Gastroesophageal sphincter (tissue), 4 donors: ENCODE data around the gene NABP2. TPM values are rescaled to one million over a fixed set of nuclear protein-coding genes. Genes with fewer than 3 reads are reported as not detected.
"Not testable (repeated sequence)": the region's sequence is repeated elsewhere in the genome, so short reads cannot be mapped to it uniquely, and the experiment has no call there.

Experiments used
- ATAC-seq: fragments of 150-250 bp; one replicate; pipeline ENCODE4 v1.9.1; 2016; ENCODE audit warnings: mild to moderate bottlenecking, moderate library complexity
- H3K27ac ChIP-seq, 4 donors: fragments of 200-600 bp; sonication (generic) in 3 of 4; 1 replicate in 3 of 4; 2 replicates in 1 of 4; pipeline ENCODE4 v1.5.1; 2016 to 2019
- H3K27me3 ChIP-seq: fragments of 200-600 bp; sonication (generic); one replicate; pipeline ENCODE4 v1.5.1; 2019
- H3K36me3 ChIP-seq, 2 donors: fragments of 200-600 bp; sonication (generic); one replicate each; pipeline ENCODE4 v1.5.1; 2019; ENCODE audit warnings: control low read depth in 1 of 2
- H3K4me1 ChIP-seq, 3 donors: fragments of 200-600 bp; sonication (generic); 1 replicate in 2 of 3; 2 replicates in 1 of 3; pipeline ENCODE4 v1.5.1; 2016 to 2019; ENCODE audit warnings: control low read depth in 2 of 3
- H3K4me3 ChIP-seq, 2 donors: fragments of 200-600 bp; sonication (generic); one replicate each; pipeline ENCODE4 v1.5.1; 2019; ENCODE audit warnings: mild to moderate bottlenecking in 1 of 2, moderate library complexity in 1 of 2
- H3K9me3 ChIP-seq, 3 donors: fragments of 200-600 bp; sonication (generic); one replicate each; pipeline ENCODE4 v1.5.1; 2017 to 2019; ENCODE audit warnings: control low read depth in 2 of 3
- CTCF ChIP-seq, 4 experiments: fragments of 200-600 bp in 2 of 4; fragments of 450-650 bp in 2 of 4; sonication (generic) in 1 of 4; IDR thresholded peaks; one replicate each; pipeline ENCODE4 v1.5.1; 2017 to 2019; ENCODE audit warnings: antibody characterized with exemption in 4 of 4, mild to moderate bottlenecking in 2 of 4, moderate library complexity in 2 of 4
- EP300 ChIP-seq: sonication (generic); formaldehyde crosslinking; IDR thresholded peaks from one replicate; pipeline ENCODE4 v1.6.1; 2017; ENCODE audit warnings: antibody characterized with exemption, mild to moderate bottlenecking
- POLR2A ChIP-seq, 2 donors: fragments of 450-650 bp; IDR thresholded peaks; one replicate each; pipeline ENCODE4 v1.6.1; 2017; ENCODE audit warnings: antibody characterized with exemption in 2 of 2, mild to moderate bottlenecking in 2 of 2, moderate library complexity in 1 of 2
- POLR2AphosphoS5 ChIP-seq: sonication (generic); formaldehyde crosslinking; IDR thresholded peaks from one replicate; pipeline ENCODE4 v1.6.1; 2017; ENCODE audit warnings: antibody characterized with exemption
- WGBS, 2 donors: methylation state at CpG; one replicate each; pipeline ENCODE4 v1.1.5; 2018; ENCODE audit warnings: low coverage in 1 of 2; 5-methylcytosine and 5-hydroxymethylcytosine counted together
- total RNA-seq, 4 donors: library from RNA; depleted of rRNA; stranded (reverse); fragments of >200 nt; gene quantifications; one replicate each; pipeline ENCODE4 v1.1.0, GENCODE V29; 2016

Gene NABP2
- total RNA-seq, 4 donors from 2014 or later = 23.7 to 34.7 (median 28.8) TPM

DNA sequence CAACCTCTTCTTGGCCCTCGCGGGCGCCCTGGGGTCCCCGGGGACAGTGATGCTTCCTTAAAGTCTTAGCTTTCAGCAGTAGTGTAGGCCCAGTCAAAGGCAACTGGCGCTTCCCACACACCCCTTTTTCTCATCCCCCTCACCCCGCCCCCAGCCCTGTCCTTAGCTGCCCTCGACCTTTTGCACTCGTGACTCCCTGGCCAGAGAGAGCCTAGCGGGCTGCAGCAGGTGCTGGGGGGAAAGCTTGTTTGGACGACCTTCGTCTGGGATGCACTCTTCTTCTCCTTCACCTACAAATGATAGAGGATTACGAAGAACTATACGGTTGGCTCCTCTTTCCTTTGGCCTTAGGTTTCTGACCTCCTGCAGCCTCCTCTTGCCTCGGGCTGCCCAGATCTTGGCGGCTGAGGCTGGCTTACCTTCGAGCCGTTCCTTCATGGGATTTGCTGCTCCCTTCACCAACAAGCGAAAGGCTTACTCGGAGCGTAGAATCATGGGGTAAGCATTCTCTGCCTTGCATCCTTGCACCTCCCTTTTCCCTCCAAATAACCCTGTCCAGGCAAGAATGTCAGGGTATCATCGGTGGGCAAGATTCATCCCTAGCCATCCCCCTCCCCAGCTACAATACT is 43.4 kb downstream of the NABP2 start:
- peak overlapping the region; percentile 62 to 97 (median 93) for H3K27ac ChIP-seq
- peak overlapping the region; percentile 38 to 60 for H3K4me3 ChIP-seq
- 17 to 19% methylated on average over 3 to 8 of the region's 21 CpGs for WGBS, 2 donors
- H3K9me3 ChIP-seq = no peaks in the 10 kb centered on the region
- H3K4me1 ChIP-seq = peaks cover 2 to 40% (median 8%) of the 10 kb centered on the region in 3 donors
- H3K36me3 ChIP-seq = peaks cover 0 to 38% of the 10 kb centered on the region in 2 donors
- peak; percentile 20 for ATAC-seq
- TF ChIP-seq POLR2A (IDR thresholded peaks at IDR 0.05) (no peak), EP300 (no peak), POLR2AphosphoS5 (no peak), CTCF (IDR thresholded peaks at IDR 0.05) (no peak)
- H3K27me3 ChIP-seq = no peaks in the 10 kb centered on the region

GRCh38 chr12:56271031-56271430 is 46.9 kb downstream of the NABP2 start:
- Histone ChIP-seq H3K4me1 (peaks cover 2 to 35% (median 8%) of the 10 kb centered on the region in 3 donors), H3K4me3 (no peak overlapping the region), H3K27ac (peak overlapping the region; percentile 15 to 72 (median 64)), H3K27me3 (no peaks in the 10 kb centered on the region), H3K9me3 (no peaks in the 10 kb centered on the region), H3K36me3 (peaks cover 0 to 73% of the 10 kb centered on the region in 2 donors)
- WGBS, 2 donors = 0 to 17% methylated on average over 1 of the region's 1 CpG
- ATAC-seq = no peak
- TF ChIP-seq POLR2A (IDR thresholded peaks at IDR 0.05) = no peak
- peak in 3 of 4 experiments; percentile 19 to 49 (median 24) for TF ChIP-seq CTCF (IDR thresholded peaks at IDR 0.05)
- TF ChIP-seq POLR2AphosphoS5 = peak; percentile 22
- TF ChIP-seq EP300 = no peak

DNA sequence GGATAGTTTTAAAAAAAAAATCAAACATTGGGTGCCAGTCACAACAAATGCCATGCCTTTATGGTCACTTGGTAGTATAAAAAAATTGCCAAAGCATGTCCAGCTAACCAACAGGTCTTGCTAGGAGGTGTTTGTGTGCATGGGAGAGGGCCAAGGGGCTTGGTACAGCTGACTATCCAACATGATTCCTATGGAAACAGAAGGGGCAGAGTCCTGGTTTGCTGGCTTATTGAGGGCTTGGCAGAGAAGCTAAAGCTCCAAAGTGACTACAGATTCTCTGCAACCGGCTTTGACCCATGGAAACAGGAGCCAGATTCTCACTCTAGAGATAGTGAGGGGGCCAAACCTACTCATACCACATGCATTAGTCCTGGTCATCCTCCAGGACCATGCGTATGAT is 48.3 kb downstream of the NABP2 start:
- not testable (repeated sequence) for H3K9me3 ChIP-seq, ATAC-seq, H3K27me3 ChIP-seq, H3K4me3 ChIP-seq
- 92 to 100% methylated on average over 1 to 2 of the region's 2 CpGs for WGBS, 2 donors
- H3K27ac ChIP-seq = peak overlapping the region in 1 of 4 donors; percentile 72
- peaks cover 0 to 26% (median 3%) of the 10 kb centered on the region in 3 donors for H3K4me1 ChIP-seq
- peaks cover 0 to 87% of the 10 kb centered on the region in 2 donors for H3K36me3 ChIP-seq

GRCh38 chr12:56274299-56274698 is 50.2 kb downstream of the NABP2 start:
- Histone ChIP-seq H3K27me3 (no peaks in the 10 kb centered on the region), H3K36me3 (peaks cover 0 to 100% of the 10 kb centered on the region in 2 donors), H3K9me3 (no peaks in the 10 kb centered on the region), H3K4me1 (peaks cover 0 to 18% (median 0%) of the 10 kb centered on the region in 3 donors), H3K4me3 (no peak overlapping the region), H3K27ac (no peak overlapping the region)
- WGBS, 2 donors = 75 to 79% methylated on average over 2 of the region's 2 CpGs
- no peak for ATAC-seq
- TF ChIP-seq EP300 (no peak), CTCF (IDR thresholded peaks at IDR 0.05) (no peak), POLR2AphosphoS5 (no peak), POLR2A (IDR thresholded peaks at IDR 0.05) (no peak)

- H3K4me3 ChIP-seq = no peak overlapping the region
- peaks cover 0 to 100% of the 10 kb centered on the region in 2 donors for H3K36me3 ChIP-seq
- TF ChIP-seq EP300 (no peak), CTCF (IDR thresholded peaks at IDR 0.05) (no peak), POLR2A (IDR thresholded peaks at IDR 0.05) (no peak), POLR2AphosphoS5 (no peak)
- no peak for ATAC-seq
- no peaks in the 10 kb centered on the region for H3K27me3 ChIP-seq
- WGBS, 2 donors = 89 to 100% methylated on average over 1 of the region's 3 CpGs
- H3K4me1 ChIP-seq = no peaks in the 10 kb centered on the region
- no peak overlapping the region for H3K27ac ChIP-seq
- H3K9me3 ChIP-seq = no peaks in the 10 kb centered on the region
Observed at GRCh38 chr12:56278905-56279304, 54.8 kb downstream of the NABP2 start.

Other genes with a start within 250 kb of the NABP2 start
- 10 to 100 TPM; 17.3 to 30.7 (median 24.0) TPM for gene SUOX, start 227.1 kb upstream of the NABP2 start, total RNA-seq
- 1 to 10 TPM; 5.1 to 7.3 (median 6.5) TPM for gene IKZF4, start 203.3 kb upstream of the NABP2 start, total RNA-seq
- 1,000 to 10,000 TPM in 2 of 4 donors, 100 to 1,000 TPM in 2; 295 to 1,263 (median 759) TPM for gene RPS26, start 182.4 kb upstream of the NABP2 start, total RNA-seq
- 10 to 100 TPM; 17.3 to 41.1 (median 22.3) TPM for gene ERBB3, start 144.2 kb upstream of the NABP2 start, total RNA-seq
- gene PA2G4, start 119.8 kb upstream of the NABP2 start, total RNA-seq = 100 to 1,000 TPM in 3 of 4 donors, 10 to 100 TPM in 1; 99.4 to 115 (median 110) TPM
- gene RPL41, start 107.7 kb upstream of the NABP2 start, total RNA-seq = 1,000 to 10,000 TPM; 1,487 to 4,346 (median 2,874) TPM
- gene ZC3H10, start 106.1 kb upstream of the NABP2 start, total RNA-seq = 1 to 10 TPM; 5.0 to 7.4 (median 5.8) TPM
- 100 to 1,000 TPM; 128 to 234 (median 167) TPM for gene ESYT1, start 96.1 kb upstream of the NABP2 start, total RNA-seq
- 10 to 100 TPM; 14.3 to 57.9 (median 28.0) TPM for gene MYL6B, start 71.8 kb upstream of the NABP2 start, total RNA-seq
- 1,000 to 10,000 TPM; 5,300 to 6,545 (median 5,874) TPM for gene MYL6, start 66.0 kb upstream of the NABP2 start, total RNA-seq
- gene SMARCC2, start 34.9 kb upstream of the NABP2 start, total RNA-seq = 100 to 1,000 TPM in 1 of 4 donors, 10 to 100 TPM in 3; 76.5 to 109 (median 85.1) TPM
- gene RNF41, start 2.4 kb upstream of the NABP2 start, total RNA-seq = 100 to 1,000 TPM in 2 of 4 donors, 10 to 100 TPM in 2; 63.7 to 119 (median 102) TPM
- gene SLC39A5, start 5.7 kb downstream of the NABP2 start, total RNA-seq = 1 to 10 TPM in 1 of 4 donors, not detected in 3; 1.7 TPM
- gene ANKRD52, start 34.0 kb downstream of the NABP2 start, total RNA-seq = 10 to 100 TPM; 12.9 to 37.8 (median 15.6) TPM
- 10 to 100 TPM in 3 of 4 donors, 1 to 10 TPM in 1; 9.3 to 18.4 (median 12.5) TPM for gene COQ10A, start 42.6 kb downstream of the NABP2 start, total RNA-seq
- 100 to 1,000 TPM; 102 to 174 (median 103) TPM for gene CS, start 76.0 kb downstream of the NABP2 start, total RNA-seq
- gene CNPY2, start 91.6 kb downstream of the NABP2 start, total RNA-seq = 10 to 100 TPM; 55.7 to 82.0 (median 65.2) TPM
- gene PAN2, start 109.7 kb downstream of the NABP2 start, total RNA-seq = 10 to 100 TPM; 12.6 to 73.6 (median 30.3) TPM
- not detected for gene IL23A, start 114.5 kb downstream of the NABP2 start, total RNA-seq
- 10 to 100 TPM; 55.4 to 94.6 (median 82.7) TPM for gene STAT2, start 135.8 kb downstream of the NABP2 start, total RNA-seq
- not detected for gene APOF, start 138.5 kb downstream of the NABP2 start, total RNA-seq
- gene TIMELESS, start 225.1 kb downstream of the NABP2 start, total RNA-seq = 1 to 10 TPM; 2.6 to 3.1 (median 3.0) TPM
- gene MIP, start 230.3 kb downstream of the NABP2 start, total RNA-seq = not detected
- 1 to 10 TPM; 1.1 to 3.7 (median 2.3) TPM for gene SPRYD4, start 244.2 kb downstream of the NABP2 start, total RNA-seq